CD14-positive monocyte (primary cell): ENCODE results near the gene CST9. TPM values are rescaled to one million over a fixed set of nuclear protein-coding genes. Genes with fewer than 3 reads are reported as not detected.
A peak's percentile ranks its signal among the peaks of the same experiment; 100 is the strongest.

Source experiments
- DNase-seq, 3 donors: peaks; one replicate each; pipeline ENCODE4 v3.0.0-alpha.2; 2011 to 2022
- H2AFZ ChIP-seq: 2 replicates; pipeline ENCODE4 v1.6.0; 2012; ENCODE audit warnings: mild to moderate bottlenecking, low read depth, low read length, inconsistent platforms; ENCODE audit not compliant: insufficient read depth, poor library complexity, severe bottlenecking
- H3K27ac ChIP-seq, 2 donors: 1 replicate in 1 of 2; 2 replicates in 1 of 2; pipeline ENCODE4 v1.5.1; 2012 to 2013; ENCODE audit warnings: low read length in 2 of 2, control low read depth in 1 of 2, inconsistent platforms in 1 of 2, low read depth in 1 of 2, mild to moderate bottlenecking in 1 of 2
- H3K27me3 ChIP-seq, 2 donors: one replicate each; pipeline versions ENCODE4 v1.6.0 to v1.6.1; 2011 to 2013; ENCODE audit warnings: low read length in 2 of 2; ENCODE audit not compliant: control insufficient read depth in 2 of 2, insufficient read depth in 2 of 2
- H3K36me3 ChIP-seq, 2 donors: replicated peaks in 1 of 2; 1 replicate in 1 of 2; 2 replicates in 1 of 2; pipeline versions ENCODE4 v1.5.1 to v1.6.1; 2012 to 2013; ENCODE audit warnings: low read length in 2 of 2, control low read depth in 1 of 2, inconsistent platforms in 1 of 2, mild to moderate bottlenecking in 1 of 2; ENCODE audit not compliant: insufficient read depth in 2 of 2, control insufficient read depth in 1 of 2
- H3K4me1 ChIP-seq, 2 donors: 1 replicate in 1 of 2; 2 replicates in 1 of 2; pipeline versions ENCODE4 v1.5.1 to v1.6.1; 2012 to 2013; ENCODE audit warnings: low read length in 2 of 2, control low read depth in 1 of 2, inconsistent platforms in 1 of 2, mild to moderate bottlenecking in 1 of 2, moderate library complexity in 1 of 2; ENCODE audit not compliant: insufficient read depth in 2 of 2, control insufficient read depth in 1 of 2
- H3K4me2 ChIP-seq: replicated peaks from 2 replicates; pipeline ENCODE3; 2012; ENCODE audit warnings: low read length, moderate library complexity, mild to moderate bottlenecking; ENCODE audit not compliant: poor library complexity, severe bottlenecking; ENCODE audit errors: extremely low read depth
- H3K4me3 ChIP-seq, 3 experiments: fragments of 200-600 bp in 1 of 3; sonication (generic) in 1 of 3; replicated peaks in 1 of 3; 1 replicate in 2 of 3; 2 replicates in 1 of 3; pipeline ENCODE4 v1.5.1; 2011 to 2013; ENCODE audit warnings: low read length in 3 of 3, mild to moderate bottlenecking in 3 of 3, control low read depth in 2 of 3, low read depth in 2 of 3, inconsistent platforms in 1 of 3, moderate library complexity in 1 of 3
- H3K79me2 ChIP-seq: 2 replicates; pipeline ENCODE4 v1.6.0; 2012; ENCODE audit warnings: mild to moderate bottlenecking, control low read depth, inconsistent platforms, low read length, moderate library complexity; ENCODE audit not compliant: insufficient read depth
- H3K9ac ChIP-seq: 2 replicates; pipeline ENCODE4 v1.6.0; 2017; ENCODE audit warnings: low read length, mild to moderate bottlenecking; ENCODE audit not compliant: insufficient read depth, poor library complexity, severe bottlenecking
- H3K9me3 ChIP-seq, 2 donors: replicated peaks in 1 of 2; 1 replicate in 1 of 2; 2 replicates in 1 of 2; pipeline versions ENCODE4 v1.5.1 to v1.6.1; 2012 to 2013; ENCODE audit warnings: low read length in 2 of 2, control low read depth in 1 of 2; ENCODE audit not compliant: control insufficient read depth in 1 of 2, insufficient read depth in 1 of 2
- H4K20me1 ChIP-seq: 2 replicates; pipeline ENCODE4 v1.6.0; 2012; ENCODE audit warnings: mild to moderate bottlenecking, low read length, control low read depth, moderate library complexity; ENCODE audit not compliant: insufficient read depth
- H3K27ac Mint-ChIP-seq, 7 donors: one replicate each; pipeline ENCODE4 v1.8.0; 2020; ENCODE audit warnings: mild to moderate bottlenecking in 7 of 7, mixed read lengths in 7 of 7, moderate library complexity in 6 of 7, inconsistent platforms in 2 of 7
- H3K27me3 Mint-ChIP-seq, 3 donors: one replicate each; pipeline ENCODE4 v1.8.0; 2021 to 2022; ENCODE audit warnings: low read depth in 3 of 3, mild to moderate bottlenecking in 3 of 3, mixed read lengths in 3 of 3, moderate library complexity in 3 of 3, inconsistent platforms in 1 of 3
- H3K36me3 Mint-ChIP-seq, 2 donors: one replicate each; pipeline ENCODE4 v1.8.0; 2020; ENCODE audit warnings: mixed read lengths in 2 of 2, inconsistent platforms in 1 of 2, mild to moderate bottlenecking in 1 of 2
- H3K4me1 Mint-ChIP-seq: one replicate; pipeline ENCODE4 v1.8.0; 2020; ENCODE audit warnings: mild to moderate bottlenecking, mixed read lengths
- H3K4me3 Mint-ChIP-seq, 2 donors: one replicate each; pipeline ENCODE4 v1.8.0; 2020; ENCODE audit warnings: mild to moderate bottlenecking in 2 of 2, mixed read lengths in 2 of 2, moderate library complexity in 1 of 2
- H3K9me3 Mint-ChIP-seq, 7 donors: one replicate each; pipeline ENCODE4 v1.8.0; 2020 to 2022; ENCODE audit warnings: mixed read lengths in 7 of 7, mild to moderate bottlenecking in 6 of 7, moderate library complexity in 6 of 7, inconsistent platforms in 2 of 7
- WGBS: methylation state at CpG from one replicate; pipeline ENCODE4 v1.1.5; 2013; ENCODE audit warnings: missing lambda C conversion rate; ENCODE audit not compliant: insufficient coverage; 5-methylcytosine and 5-hydroxymethylcytosine counted together
- intact Hi-C, 2 donors: fragments of 100-400 bp; cut with micrococcal nuclease; formaldehyde crosslinking; loops; one replicate each; pipeline versions ENCODE4 v1.15.0 to v1.15.1; 2023
- polyA plus RNA-seq, 3 donors: library from polyadenylated mRNA; depleted of rRNA in 1 of 3; unstranded in 2 of 3; stranded (reverse) in 1 of 3; fragments of 300-500 nt in 2 of 3; fragments of >200 nt in 1 of 3; fragmentation: Illumina TruSeq in 2 of 3; gene quantifications; 1 replicate in 2 of 3; 2 replicates in 1 of 3; pipeline ENCODE4 v1.2.3, GENCODE V29; 2012 to 2021
- TF ChIP-seq, protein P1 (sequence below): fragments of 200-600 bp; IDR thresholded peaks from one replicate; pipeline ENCODE4 v1.8.0; 2022; ENCODE audit warnings: antibody characterized with exemption, mild to moderate bottlenecking

Gene CST9
- polyA plus RNA-seq, 3 donors, result 0.13 TPM; not detected in 2

DNA sequence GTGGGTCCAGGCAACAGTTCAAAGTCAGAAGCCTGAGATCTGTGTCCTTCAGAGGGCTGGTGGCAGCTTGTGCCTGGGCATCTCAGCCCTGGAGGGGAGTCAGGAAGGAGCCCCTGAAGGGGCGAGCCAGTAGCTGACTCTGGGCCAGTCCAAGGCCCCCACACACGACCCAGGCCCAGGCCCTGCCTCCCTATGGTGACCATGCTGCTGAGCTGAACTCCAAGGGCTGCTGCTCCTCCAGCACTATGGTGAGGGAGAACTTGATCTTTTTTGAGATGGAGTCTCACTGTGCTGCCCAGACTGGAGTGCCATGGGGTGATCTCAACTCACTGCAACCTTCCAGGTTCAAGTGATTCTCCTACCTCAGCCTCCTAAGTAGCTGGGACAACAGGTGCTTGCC lies 47.2 kb upstream of the CST9 start:
- Histone ChIP-seq H3K4me3 (no peak overlapping the region), H3K4me2 (no peak overlapping the region), H3K9ac (no peak overlapping the region), H3K9me3 (no peaks in the 10 kb centered on the region), H2AFZ (peak overlapping the region; percentile 1), H3K36me3 (no peaks in the 10 kb centered on the region), H4K20me1 (no peaks in the 10 kb centered on the region), H3K4me1 (peaks cover 65 to 67% of the 10 kb centered on the region in 2 donors), H3K79me2 (no peaks in the 10 kb centered on the region), H3K27ac (peak overlapping the region; percentile 59 to 90), H3K27me3 (no peaks in the 10 kb centered on the region)
- 100% methylated on average over 2 of the region's 2 CpGs for WGBS
- intact Hi-C loops, result no loop called here
- Mint-ChIP-seq H3K4me3 (no peak overlapping the region), H3K27me3 (peaks cover 0 to 2% (median 0%) of the 10 kb centered on the region in 3 donors), H3K27ac (peak overlapping the region in 6 of 7 donors; percentile 66 to 93 (median 89)), H3K36me3 (peaks cover 0 to 4% of the 10 kb centered on the region in 2 donors), H3K9me3 (no peaks in the 10 kb centered on the region), H3K4me1 (peaks cover 67% of the 10 kb centered on the region)
- no peak for DNase-seq
- TF ChIP-seq, protein P1, sequence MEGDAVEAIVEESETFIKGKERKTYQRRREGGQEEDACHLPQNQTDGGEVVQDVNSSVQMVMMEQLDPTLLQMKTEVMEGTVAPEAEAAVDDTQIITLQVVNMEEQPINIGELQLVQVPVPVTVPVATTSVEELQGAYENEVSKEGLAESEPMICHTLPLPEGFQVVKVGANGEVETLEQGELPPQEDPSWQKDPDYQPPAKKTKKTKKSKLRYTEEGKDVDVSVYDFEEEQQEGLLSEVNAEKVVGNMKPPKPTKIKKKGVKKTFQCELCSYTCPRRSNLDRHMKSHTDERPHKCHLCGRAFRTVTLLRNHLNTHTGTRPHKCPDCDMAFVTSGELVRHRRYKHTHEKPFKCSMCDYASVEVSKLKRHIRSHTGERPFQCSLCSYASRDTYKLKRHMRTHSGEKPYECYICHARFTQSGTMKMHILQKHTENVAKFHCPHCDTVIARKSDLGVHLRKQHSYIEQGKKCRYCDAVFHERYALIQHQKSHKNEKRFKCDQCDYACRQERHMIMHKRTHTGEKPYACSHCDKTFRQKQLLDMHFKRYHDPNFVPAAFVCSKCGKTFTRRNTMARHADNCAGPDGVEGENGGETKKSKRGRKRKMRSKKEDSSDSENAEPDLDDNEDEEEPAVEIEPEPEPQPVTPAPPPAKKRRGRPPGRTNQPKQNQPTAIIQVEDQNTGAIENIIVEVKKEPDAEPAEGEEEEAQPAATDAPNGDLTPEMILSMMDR, result no peak

DNA sequence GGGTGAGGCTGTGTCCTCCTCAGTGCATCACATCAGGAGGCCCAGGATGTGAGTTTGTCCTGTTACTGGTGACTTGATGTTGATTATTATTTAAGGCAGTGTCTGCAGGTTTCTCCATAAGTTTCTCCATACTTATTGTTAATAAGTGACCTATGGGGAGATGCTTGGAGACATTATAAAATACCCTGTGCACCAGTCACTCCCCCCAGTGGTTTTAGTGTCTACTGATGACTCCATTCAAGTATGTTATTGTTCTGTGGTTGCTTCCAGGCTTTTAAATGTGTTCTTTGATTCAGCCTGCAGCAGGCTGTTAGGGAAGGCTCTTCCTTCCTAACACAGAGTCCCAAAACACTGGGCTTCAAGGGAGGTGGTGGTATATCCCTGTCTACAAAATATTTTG lies 46.7 kb upstream of the CST9 start:
- peaks cover 67% of the 10 kb centered on the region for H3K4me1 Mint-ChIP-seq
- intact Hi-C loops, result no loop called here
- H3K27me3 Mint-ChIP-seq, result peaks cover 0 to 2% (median 0%) of the 10 kb centered on the region in 3 donors
- no peaks in the 10 kb centered on the region for H3K9me3 ChIP-seq
- H2AFZ ChIP-seq, result no peak overlapping the region
- no peak overlapping the region for H3K9ac ChIP-seq
- H3K4me1 ChIP-seq, result peaks cover 70% of the 10 kb centered on the region in 2 donors
- no peak for DNase-seq
- H3K4me3 ChIP-seq, result no peak overlapping the region
- H3K27ac ChIP-seq, result peak overlapping the region in 1 of 2 donors; percentile 90
- H3K9me3 Mint-ChIP-seq, result no peaks in the 10 kb centered on the region
- TF ChIP-seq, protein P1, result no peak
- H3K4me3 Mint-ChIP-seq, result no peak overlapping the region
- H3K27me3 ChIP-seq, result no peaks in the 10 kb centered on the region
- no peaks in the 10 kb centered on the region for H3K36me3 ChIP-seq
- H3K79me2 ChIP-seq, result no peaks in the 10 kb centered on the region
- H3K36me3 Mint-ChIP-seq, result peaks cover 0 to 4% of the 10 kb centered on the region in 2 donors
- H3K4me2 ChIP-seq, result no peak overlapping the region
- peak overlapping the region in 2 of 7 donors; percentile 68 to 93 for H3K27ac Mint-ChIP-seq
- H4K20me1 ChIP-seq, result no peaks in the 10 kb centered on the region
